Measurements from ENCODE around the gene FGFRL1. TPM values are rescaled to one million over a fixed set of nuclear protein-coding genes. Genes with fewer than 3 reads are reported as not detected.

Gene FGFRL1
- total and polyA plus RNA-seq, 2 of the 13 experiments (the other 11 are each of a cell fraction or from before 2014, with no cell fraction given), result 19.1 to 30.6 TPM

- TF ChIP-seq RXRA (CRISPR knock-in tag; IDR thresholded peaks at IDR 0.05) (peak; percentile 13; the same call in 1 of the 2 replicates), MAFG (CRISPR knock-in tag; IDR thresholded peaks at IDR 0.05) (no peak), HNRNPL (IDR thresholded peaks at IDR 0.05; ENCODE audit: low read depth, low read length) (0 out of 2 replicates have a peak, but pooled peaks have one; percentile 62), IRF9 (CRISPR knock-in tag; IDR thresholded peaks at IDR 0.05; ENCODE audit: borderline replicate concordance) (peak; percentile 28; the same call in 1 of the 2 replicates), ZGPAT (CRISPR knock-in tag; IDR thresholded peaks at IDR 0.05) (no peak), AHR (CRISPR knock-in tag; IDR thresholded peaks at IDR 0.05) (no peak), ZNF607 (CRISPR knock-in tag; IDR thresholded peaks at IDR 0.05; ENCODE audit: borderline replicate concordance) (no peak)
- TF ChIP-seq, protein P1, sequence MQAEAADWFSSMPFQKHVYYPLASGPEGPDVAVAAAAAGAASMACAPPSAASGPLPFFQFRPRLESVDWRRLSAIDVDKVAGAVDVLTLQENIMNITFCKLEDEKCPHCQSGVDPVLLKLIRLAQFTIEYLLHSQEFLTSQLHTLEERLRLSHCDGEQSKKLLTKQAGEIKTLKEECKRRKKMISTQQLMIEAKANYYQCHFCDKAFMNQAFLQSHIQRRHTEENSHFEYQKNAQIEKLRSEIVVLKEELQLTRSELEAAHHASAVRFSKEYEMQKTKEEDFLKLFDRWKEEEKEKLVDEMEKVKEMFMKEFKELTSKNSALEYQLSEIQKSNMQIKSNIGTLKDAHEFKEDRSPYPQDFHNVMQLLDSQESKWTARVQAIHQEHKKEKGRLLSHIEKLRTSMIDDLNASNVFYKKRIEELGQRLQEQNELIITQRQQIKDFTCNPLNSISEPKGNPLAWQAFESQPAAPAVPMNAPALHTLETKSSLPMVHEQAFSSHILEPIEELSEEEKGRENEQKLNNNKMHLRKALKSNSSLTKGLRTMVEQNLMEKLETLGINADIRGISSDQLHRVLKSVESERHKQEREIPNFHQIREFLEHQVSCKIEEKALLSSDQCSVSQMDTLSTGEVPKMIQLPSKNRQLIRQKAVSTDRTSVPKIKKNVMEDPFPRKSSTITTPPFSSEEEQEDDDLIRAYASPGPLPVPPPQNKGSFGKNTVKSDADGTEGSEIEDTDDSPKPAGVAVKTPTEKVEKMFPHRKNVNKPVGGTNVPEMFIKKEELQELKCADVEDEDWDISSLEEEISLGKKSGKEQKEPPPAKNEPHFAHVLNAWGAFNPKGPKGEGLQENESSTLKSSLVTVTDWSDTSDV (CRISPR knock-in tag; IDR thresholded peaks at IDR 0.05), result peak; percentile 22; the same call in 1 of the 2 replicates
- TF ChIP-seq, protein P2, sequence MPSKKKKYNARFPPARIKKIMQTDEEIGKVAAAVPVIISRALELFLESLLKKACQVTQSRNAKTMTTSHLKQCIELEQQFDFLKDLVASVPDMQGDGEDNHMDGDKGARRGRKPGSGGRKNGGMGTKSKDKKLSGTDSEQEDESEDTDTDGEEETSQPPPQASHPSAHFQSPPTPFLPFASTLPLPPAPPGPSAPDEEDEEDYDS (CRISPR knock-in tag; IDR thresholded peaks at IDR 0.05), result no peak
Observed at GRCh38 chr4:996030-996996, 15.1 kb upstream of the FGFRL1 start (continued).

Data from HepG2 (cell line).